ENCODE measurements around the gene GSK3A. TPM values are rescaled to one million over a fixed set of nuclear protein-coding genes. Genes with fewer than 3 reads are reported as not detected.
A peak's percentile ranks its signal among the peaks of the same experiment; 100 is the strongest.

Gene GSK3A
- total and polyA plus RNA-seq, 9 of the 15 experiments (the other 6 are each of a cell fraction or from before 2014, with no cell fraction given): 0.62 to 90.7 (median 33.3) TPM

GRCh38 chr19:42283188-42284065, 41.0 kb upstream of the GSK3A start (continued):
- TF ChIP-seq TEAD4 (IDR thresholded peaks at IDR 0.05; ENCODE audit: low read length): no peak
- TF ChIP-seq TEAD4 (CRISPR knock-in tag; IDR thresholded peaks at IDR 0.05; ENCODE audit: borderline replicate concordance): no peak
- no peak for TF ChIP-seq GTF2F1 (IDR thresholded peaks at IDR 0.05; ENCODE audit: low read depth, low read length)
- TF ChIP-seq, protein P1, sequence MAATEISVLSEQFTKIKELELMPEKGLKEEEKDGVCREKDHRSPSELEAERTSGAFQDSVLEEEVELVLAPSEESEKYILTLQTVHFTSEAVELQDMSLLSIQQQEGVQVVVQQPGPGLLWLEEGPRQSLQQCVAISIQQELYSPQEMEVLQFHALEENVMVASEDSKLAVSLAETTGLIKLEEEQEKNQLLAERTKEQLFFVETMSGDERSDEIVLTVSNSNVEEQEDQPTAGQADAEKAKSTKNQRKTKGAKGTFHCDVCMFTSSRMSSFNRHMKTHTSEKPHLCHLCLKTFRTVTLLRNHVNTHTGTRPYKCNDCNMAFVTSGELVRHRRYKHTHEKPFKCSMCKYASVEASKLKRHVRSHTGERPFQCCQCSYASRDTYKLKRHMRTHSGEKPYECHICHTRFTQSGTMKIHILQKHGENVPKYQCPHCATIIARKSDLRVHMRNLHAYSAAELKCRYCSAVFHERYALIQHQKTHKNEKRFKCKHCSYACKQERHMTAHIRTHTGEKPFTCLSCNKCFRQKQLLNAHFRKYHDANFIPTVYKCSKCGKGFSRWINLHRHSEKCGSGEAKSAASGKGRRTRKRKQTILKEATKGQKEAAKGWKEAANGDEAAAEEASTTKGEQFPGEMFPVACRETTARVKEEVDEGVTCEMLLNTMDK (IDR thresholded peaks at IDR 0.05; ENCODE audit: borderline replicate concordance, insufficient read depth, low read depth, low read length, poor library complexity, severe bottlenecking): no peak
- no peak for TF ChIP-seq CHD4 (IDR thresholded peaks at IDR 0.05; ENCODE audit: insufficient read depth, insufficient replicate concordance, low read depth, low read length, poor library complexity, severe bottlenecking)
- peak; percentile 79 for TF ChIP-seq DPF2 (IDR thresholded peaks at IDR 0.05)
- TF ChIP-seq ZNF764 (CRISPR knock-in tag; IDR thresholded peaks at IDR 0.05; ENCODE audit: low read depth): no peak
- no peak for TF ChIP-seq UBTF (IDR thresholded peaks at IDR 0.05; ENCODE audit: borderline replicate concordance in 1 of 2, low read depth in 2 of 2, low read length in 2 of 2)
- peak; percentile 61; the same call in 1 of the 2 replicates for TF ChIP-seq MTA3 (IDR thresholded peaks at IDR 0.05; ENCODE audit: borderline replicate concordance)
- 0 out of 4 replicates have a peak, but pooled peaks of 1 of the 2 experiments have one; percentile 35 for TF ChIP-seq TRIM24 (IDR thresholded peaks at IDR 0.05)
- TF ChIP-seq CREB1 (IDR thresholded peaks at IDR 0.05): peak; percentile 36
- peak; percentile 34; the same call in 1 of the 2 replicates for TF ChIP-seq CREB1 (CRISPR knock-in tag; IDR thresholded peaks at IDR 0.05)
- TF ChIP-seq SP2 (IDR thresholded peaks at IDR 0.05; ENCODE audit: extremely low read depth, low read depth, low read length, poor library complexity, severe bottlenecking): no peak
- TF ChIP-seq BRCA1 (IDR thresholded peaks at IDR 0.05): no peak
- TF ChIP-seq BRCA1 (CRISPR knock-in tag; IDR thresholded peaks at IDR 0.05): 0 out of 2 replicates have a peak, but pooled peaks have one; percentile 16
